SH-SY5Y (cell line): ENCODE results near the gene WDR70.

Source experiments
- GATA2 ChIP-seq: IDR thresholded peaks from 2 replicates; pipeline ENCODE4 v1.6.1; 2011; ENCODE audit warnings: mild to moderate bottlenecking, low read depth, low read length
- GATA3 ChIP-seq: IDR thresholded peaks from 2 replicates; pipeline ENCODE4 v1.6.1; 2011; ENCODE audit warnings: low read depth, mild to moderate bottlenecking, low read length, moderate library complexity

DNA sequence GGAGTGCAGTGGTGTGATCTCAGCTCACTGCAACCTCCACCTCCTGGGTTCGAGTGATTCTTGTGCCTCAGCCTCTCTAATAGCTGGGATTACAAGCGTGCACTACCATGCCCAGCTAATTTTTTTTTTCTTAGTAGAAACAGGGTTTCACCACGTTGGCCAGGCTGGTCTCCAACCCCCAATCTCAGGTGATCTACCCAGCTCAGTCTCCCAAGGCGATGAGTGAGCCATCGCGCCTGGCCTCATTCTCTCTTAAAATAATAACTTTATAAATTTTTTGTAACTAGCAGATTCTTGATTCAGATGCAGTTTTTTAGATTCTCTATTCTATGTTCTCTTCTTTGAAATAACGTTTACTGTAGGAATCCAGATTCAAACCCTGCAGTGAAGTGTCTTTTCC lies 333.6 kb downstream of the WDR70 start:
- TF ChIP-seq GATA2, result no peak
- no peak for TF ChIP-seq GATA3
